Stimulated activated CD8-positive, alpha-beta memory T cell treated with anti-CD3 and anti-CD28 coated beads, Interleukin-15, amount 100 ng/mL, for 24 hours (primary cell): ENCODE measurements around the gene PACSIN1.
"Not testable (repeated sequence)": the region's sequence is repeated elsewhere in the genome, so short reads cannot be mapped to it uniquely, and the experiment has no call there.

Experiments used
- DNase-seq: peaks from one replicate; pipeline ENCODE4 v3.0.0-alpha.2; 2020; ENCODE audit warnings: low read depth

PACSIN1 gene

GRCh38 chr6:34485321-34486060 lies 19.6 kb downstream of the PACSIN1 start:
- no peak for DNase-seq

GRCh38 chr6:34486106-34486740 lies 20.3 kb downstream of the PACSIN1 start:
- no peak for DNase-seq

- DNase-seq, result not testable (repeated sequence)
Measured at GRCh38 chr6:34486886-34487285, 21.0 kb downstream of the PACSIN1 start.

- no peak for DNase-seq
Measured at GRCh38 chr6:34487536-34487935, 21.7 kb downstream of the PACSIN1 start.

GRCh38 chr6:34489207-34489805 lies 23.4 kb downstream of the PACSIN1 start:
- DNase-seq, result no peak

GRCh38 chr6:34490390-34491090 lies 24.7 kb downstream of the PACSIN1 start:
- no peak for DNase-seq

GRCh38 chr6:34491091-34491430 lies 25.2 kb downstream of the PACSIN1 start:
- no peak for DNase-seq

- DNase-seq, result no peak
Measured at GRCh38 chr6:34493344-34493743, 27.5 kb downstream of the PACSIN1 start.

GRCh38 chr6:34494973-34495372 lies 29.1 kb downstream of the PACSIN1 start:
- DNase-seq, result no peak

- no peak for DNase-seq
Measured at GRCh38 chr6:34496103-34496685, 30.3 kb downstream of the PACSIN1 start.

- no peak for DNase-seq
Measured at GRCh38 chr6:34497411-34497810, 31.5 kb downstream of the PACSIN1 start.

GRCh38 chr6:34506718-34507117 lies 40.8 kb downstream of the PACSIN1 start:
- DNase-seq, result no peak

- DNase-seq, result no peak
Measured at GRCh38 chr6:34508425-34508824, 42.5 kb downstream of the PACSIN1 start.

GRCh38 chr6:34509782-34510181 lies 43.9 kb downstream of the PACSIN1 start:
- DNase-seq, result no peak

- no peak for DNase-seq
Measured at GRCh38 chr6:34510299-34510698, 44.4 kb downstream of the PACSIN1 start.

- no peak for DNase-seq
Measured at GRCh38 chr6:34511214-34511914, 45.5 kb downstream of the PACSIN1 start.

GRCh38 chr6:34511915-34512737 lies 46.2 kb downstream of the PACSIN1 start:
- no peak for DNase-seq

- DNase-seq, result no peak
Measured at GRCh38 chr6:34512738-34513115, 46.9 kb downstream of the PACSIN1 start.

- no peak for DNase-seq
Measured at GRCh38 chr6:34513646-34514045, 47.8 kb downstream of the PACSIN1 start.

GRCh38 chr6:34514112-34514511 lies 48.2 kb downstream of the PACSIN1 start:
- DNase-seq, result no peak
